Fibroblast of skin of scalp (primary cell): ENCODE results near the gene DKK1. TPM values are rescaled to one million over a fixed set of nuclear protein-coding genes. Genes with fewer than 3 reads are reported as not detected.

Experiments used
- DNase-seq: peaks from one replicate; pipeline ENCODE4 v3.0.0-alpha.2; 2013
- polyA plus RNA-seq, 2 experiments: library from polyadenylated mRNA; unstranded; fragments of 120-200 nt; gene quantifications; one replicate each; pipeline ENCODE4 v1.2.1, GENCODE V29; 2013; ENCODE audit not compliant: insufficient read length in 2 of 2

DKK1 gene
- polyA plus RNA-seq (2013, experiment 1 of 2; ENCODE audit: insufficient read length): 17.4 TPM
- 17.6 TPM for polyA plus RNA-seq (2013, experiment 2 of 2; ENCODE audit: insufficient read length)

GRCh38 chr10:52313933-52314821 is at the start of gene DKK1:
Gene DKK1, plus strand, starts transcription at chr10:52314281. Its CDS starts 154 bp downstream, at chr10:52314435.
- DNase-seq: peak; percentile 77

- no peak for DNase-seq
Measured at GRCh38 chr10:52265131-52265926, 48.8 kb upstream of the DKK1 start.

GRCh38 chr10:52266858-52267257 is 47.2 kb upstream of the DKK1 start:
- DNase-seq: no peak

GRCh38 chr10:52268790-52269189 is 45.3 kb upstream of the DKK1 start:
- DNase-seq: no peak

- DNase-seq: no peak
Measured at GRCh38 chr10:52269233-52269632, 44.8 kb upstream of the DKK1 start.

- DNase-seq: no peak
Measured at GRCh38 chr10:52276163-52276562, 37.9 kb upstream of the DKK1 start.

- DNase-seq: no peak
Measured at GRCh38 chr10:52276986-52277385, 37.1 kb upstream of the DKK1 start.

GRCh38 chr10:52279546-52279945 is 34.5 kb upstream of the DKK1 start:
- DNase-seq: no peak

GRCh38 chr10:52280051-52280450 is 34.0 kb upstream of the DKK1 start:
- DNase-seq: peak; percentile 18

GRCh38 chr10:52283174-52283573 is 30.9 kb upstream of the DKK1 start:
- peak; percentile 32 for DNase-seq

GRCh38 chr10:52284416-52285013 is 29.6 kb upstream of the DKK1 start:
- DNase-seq: no peak

- DNase-seq: no peak
Measured at GRCh38 chr10:52287866-52288265, 26.2 kb upstream of the DKK1 start.

- DNase-seq: no peak
Measured at GRCh38 chr10:52297747-52298146, 16.3 kb upstream of the DKK1 start.

- DNase-seq: no peak
Measured at GRCh38 chr10:52300599-52301277, 13.3 kb upstream of the DKK1 start.

- peak; percentile 78 for DNase-seq
Measured at GRCh38 chr10:52308251-52309031, 5.6 kb upstream of the DKK1 start.

- no peak for DNase-seq
Measured at GRCh38 chr10:52312942-52313255, 1.2 kb upstream of the DKK1 start.

GRCh38 chr10:52313256-52313932 is 687 bp upstream of the DKK1 start:
- no peak for DNase-seq

GRCh38 chr10:52314822-52315552 is 906 bp downstream of the DKK1 start:
- DNase-seq: peak; percentile 41

GRCh38 chr10:52316001-52316400 is 1.9 kb downstream of the DKK1 start:
- no peak for DNase-seq

GRCh38 chr10:52316500-52316899 is 2.4 kb downstream of the DKK1 start:
- no peak for DNase-seq
